ENCODE measurements around the gene ZNF407. TPM values are rescaled to one million over a fixed set of nuclear protein-coding genes. Genes with fewer than 3 reads are reported as not detected.

ZNF407 gene
- total RNA-seq, 2 experiments from 2014 or later: 11.4 TPM

- intact Hi-C loops (cut with DNase I, micrococcal nuclease): no loop called here
- POLR2A ChIA-PET: no interaction called here
- Mint-ChIP-seq H3K4me1 (peaks cover 22% of the 10 kb centered on the region), H3K36me3 (ENCODE audit: low read depth) (peaks cover 30% of the 10 kb centered on the region), H3K27ac (no peak overlapping the region), H3K4me3 (no peak overlapping the region), H3K9me3 (ENCODE audit: low read depth) (peaks cover 9% of the 10 kb centered on the region), H3K27me3 (no peaks in the 10 kb centered on the region)
- CTCF ChIA-PET: interaction anchor here (0.6 kb wide), 1 partner anchor 796 kb away, joined by 4 read pairs; no protein-coding TSS in a partner anchor
- ATAC-seq (no peak), DNase-seq (no peak)
These were observed 82.0 kb downstream of the ZNF407 start for GRCh38 chr18:74679679-74680076.

- no peak overlapping the region for H3K4me3 Mint-ChIP-seq
- no peak overlapping the region for H3K27ac Mint-ChIP-seq
- CTCF ChIA-PET: interaction anchor here (0.5 to 1.7 kb wide), 3 partner anchors 10 to 25 kb away, joined by 3 to 4 read pairs (median 3); no protein-coding TSS in a partner anchor
These were observed 84.7 kb downstream of the ZNF407 start for GRCh38 chr18:74682141-74682990.

GRCh38 chr18:74682991-74683297 is 85.3 kb downstream of the ZNF407 start:
- no peak overlapping the region for H3K4me3 Mint-ChIP-seq
- no peak for ATAC-seq
- intact Hi-C loops (cut with DNase I, micrococcal nuclease): no loop called here
- H3K4me1 Mint-ChIP-seq: peaks cover 22% of the 10 kb centered on the region
- H3K27me3 Mint-ChIP-seq: no peaks in the 10 kb centered on the region
- H3K9me3 Mint-ChIP-seq (ENCODE audit: low read depth): no peaks in the 10 kb centered on the region
- no peak for DNase-seq
- no peak overlapping the region for H3K27ac Mint-ChIP-seq
- H3K36me3 Mint-ChIP-seq (ENCODE audit: low read depth): peaks cover 25% of the 10 kb centered on the region
- ChIA-PET POLR2A (no interaction called here), CTCF (interaction anchor here (0.6 to 1.7 kb wide), 3 partner anchors 9 to 35 kb away, joined by 3 to 4 read pairs (median 3); no protein-coding TSS in a partner anchor)

More at GRCh38 chr18:74682141-74682990, 84.7 kb downstream of the ZNF407 start:
- Mint-ChIP-seq H3K4me1 (peaks cover 22% of the 10 kb centered on the region), H3K36me3 (ENCODE audit: low read depth) (peaks cover 31% of the 10 kb centered on the region), H3K9me3 (ENCODE audit: low read depth) (peaks cover 4% of the 10 kb centered on the region), H3K27me3 (no peaks in the 10 kb centered on the region)
- intact Hi-C loops (cut with DNase I, micrococcal nuclease): no loop called here
- ATAC-seq: peak; percentile 40
- POLR2A ChIA-PET: no interaction called here
- DNase-seq: peak; percentile 16

- ChIA-PET POLR2A (no interaction called here), CTCF (interaction anchor here (0.6 to 1.7 kb wide), 5 partner anchors 8 to 1589 kb away, joined by 3 to 4 read pairs (median 3); no protein-coding TSS in a partner anchor)
- peaks cover 22% of the 10 kb centered on the region for H3K4me1 Mint-ChIP-seq
- H3K9me3 Mint-ChIP-seq (ENCODE audit: low read depth): no peaks in the 10 kb centered on the region
- no peak for ATAC-seq
- H3K36me3 Mint-ChIP-seq (ENCODE audit: low read depth): peaks cover 19% of the 10 kb centered on the region
- H3K27me3 Mint-ChIP-seq: no peaks in the 10 kb centered on the region
- no peak for DNase-seq
- intact Hi-C loops (cut with DNase I, micrococcal nuclease): no loop called here
- H3K27ac Mint-ChIP-seq: no peak overlapping the region
- no peak overlapping the region for H3K4me3 Mint-ChIP-seq
These were observed 85.9 kb downstream of the ZNF407 start for GRCh38 chr18:74683573-74683972.

- Mint-ChIP-seq H3K4me1 (peaks cover 12% of the 10 kb centered on the region), H3K36me3 (ENCODE audit: low read depth) (peaks cover 14% of the 10 kb centered on the region), H3K4me3 (no peak overlapping the region), H3K9me3 (ENCODE audit: low read depth) (no peaks in the 10 kb centered on the region), H3K27ac (no peak overlapping the region), H3K27me3 (no peaks in the 10 kb centered on the region)
- ChIA-PET CTCF (no interaction called here), POLR2A (no interaction called here)
- no peak for DNase-seq
- no peak for ATAC-seq
- intact Hi-C loops (cut with DNase I, micrococcal nuclease): no loop called here
These were observed 91.6 kb downstream of the ZNF407 start for GRCh38 chr18:74689251-74689650.

- no peak for ATAC-seq
- Mint-ChIP-seq H3K27ac (no peak overlapping the region), H3K4me1 (peaks cover 12% of the 10 kb centered on the region), H3K4me3 (no peak overlapping the region), H3K9me3 (ENCODE audit: low read depth) (no peaks in the 10 kb centered on the region), H3K36me3 (ENCODE audit: low read depth) (peaks cover 2% of the 10 kb centered on the region), H3K27me3 (no peaks in the 10 kb centered on the region)
- intact Hi-C loops (cut with DNase I, micrococcal nuclease): no loop called here
- POLR2A ChIA-PET: no interaction called here
- CTCF ChIA-PET: interaction anchor here (0.7 to 1.2 kb wide), 3 partner anchors 9 to 21 kb away, joined by 3 to 5 read pairs (median 4); no protein-coding TSS in a partner anchor
- DNase-seq: no peak
These were observed 94.8 kb downstream of the ZNF407 start for GRCh38 chr18:74692367-74693013.

- Mint-ChIP-seq H3K27ac (no peak overlapping the region), H3K9me3 (ENCODE audit: low read depth) (no peaks in the 10 kb centered on the region), H3K4me3 (no peak overlapping the region), H3K36me3 (ENCODE audit: low read depth) (no peaks in the 10 kb centered on the region), H3K27me3 (no peaks in the 10 kb centered on the region), H3K4me1 (peaks cover 12% of the 10 kb centered on the region)
- intact Hi-C loops (cut with DNase I, micrococcal nuclease): no loop called here
- ATAC-seq: no peak
- ChIA-PET POLR2A (no interaction called here), CTCF (interaction anchor here (0.5 to 1.5 kb wide), 2 partner anchors 12 to 53 kb away, joined by 3 read pairs; no protein-coding TSS in a partner anchor)
- no peak for DNase-seq
These were observed 96.8 kb downstream of the ZNF407 start for GRCh38 chr18:74694436-74694835.

- ChIA-PET POLR2A (no interaction called here), CTCF (interaction anchor here (1.5 kb wide), 1 partner anchor 13 kb away, joined by 3 read pairs; no protein-coding TSS in a partner anchor)
- ATAC-seq: no peak
- no peak for DNase-seq
- no peaks in the 10 kb centered on the region for H3K9me3 Mint-ChIP-seq (ENCODE audit: low read depth)
- peaks cover 12% of the 10 kb centered on the region for H3K4me1 Mint-ChIP-seq
- no peak overlapping the region for H3K4me3 Mint-ChIP-seq
- no peak overlapping the region for H3K27ac Mint-ChIP-seq
- H3K27me3 Mint-ChIP-seq: no peaks in the 10 kb centered on the region
- H3K36me3 Mint-ChIP-seq (ENCODE audit: low read depth): no peaks in the 10 kb centered on the region
- intact Hi-C loops (cut with DNase I, micrococcal nuclease): no loop called here
These were observed 97.5 kb downstream of the ZNF407 start for GRCh38 chr18:74695170-74695569.

GRCh38 chr18:74698881-74699280 is 101.2 kb downstream of the ZNF407 start:
- ChIA-PET CTCF (no interaction called here), POLR2A (no interaction called here)
- Mint-ChIP-seq H3K4me3 (no peak overlapping the region), H3K4me1 (no peaks in the 10 kb centered on the region), H3K27me3 (no peaks in the 10 kb centered on the region), H3K9me3 (ENCODE audit: low read depth) (no peaks in the 10 kb centered on the region), H3K27ac (no peak overlapping the region), H3K36me3 (ENCODE audit: low read depth) (peaks cover 2% of the 10 kb centered on the region)
- no peak for DNase-seq
- no peak for ATAC-seq
- intact Hi-C loops (cut with DNase I, micrococcal nuclease): no loop called here

- ChIA-PET CTCF (no interaction called here), POLR2A (no interaction called here)
- no peaks in the 10 kb centered on the region for H3K9me3 Mint-ChIP-seq (ENCODE audit: low read depth)
- no peak overlapping the region for H3K27ac Mint-ChIP-seq
- ATAC-seq (no peak), DNase-seq (no peak)
- intact Hi-C loops (cut with DNase I, micrococcal nuclease): no loop called here
- peaks cover 2% of the 10 kb centered on the region for H3K36me3 Mint-ChIP-seq (ENCODE audit: low read depth)
- H3K4me3 Mint-ChIP-seq: no peak overlapping the region
- H3K27me3 Mint-ChIP-seq: no peaks in the 10 kb centered on the region
- H3K4me1 Mint-ChIP-seq: no peaks in the 10 kb centered on the region
These were observed 101.8 kb downstream of the ZNF407 start for GRCh38 chr18:74699455-74699854.

GRCh38 chr18:74702950-74703349 is 105.3 kb downstream of the ZNF407 start:
- Mint-ChIP-seq H3K36me3 (ENCODE audit: low read depth) (peaks cover 5% of the 10 kb centered on the region), H3K9me3 (ENCODE audit: low read depth) (no peaks in the 10 kb centered on the region), H3K27ac (no peak overlapping the region), H3K4me1 (no peaks in the 10 kb centered on the region), H3K4me3 (no peak overlapping the region), H3K27me3 (no peaks in the 10 kb centered on the region)
- POLR2A ChIA-PET: no interaction called here
- no peak for ATAC-seq
- no peak for DNase-seq
- CTCF ChIA-PET: no interaction called here
- intact Hi-C loops (cut with DNase I, micrococcal nuclease): no loop called here

- H3K27me3 Mint-ChIP-seq: no peaks in the 10 kb centered on the region
- peaks cover 7% of the 10 kb centered on the region for H3K36me3 Mint-ChIP-seq (ENCODE audit: low read depth)
- no peak for ATAC-seq
- no peak overlapping the region for H3K4me3 Mint-ChIP-seq
- intact Hi-C loops (cut with DNase I, micrococcal nuclease): no loop called here
- POLR2A ChIA-PET: no interaction called here
- H3K9me3 Mint-ChIP-seq (ENCODE audit: low read depth): no peaks in the 10 kb centered on the region
- no peak overlapping the region for H3K27ac Mint-ChIP-seq
- CTCF ChIA-PET: interaction anchor here (1.1 kb wide), 1 partner anchor 7 kb away, joined by 3 read pairs; no protein-coding TSS in a partner anchor
- no peak for DNase-seq
- H3K4me1 Mint-ChIP-seq: no peaks in the 10 kb centered on the region
These were observed 110.5 kb downstream of the ZNF407 start for GRCh38 chr18:74708169-74708568.
